ENCODE measurements around the gene SNX22. TPM values are rescaled to one million over a fixed set of nuclear protein-coding genes. Genes with fewer than 3 reads are reported as not detected.

SNX22 gene
- total and polyA plus RNA-seq, 9 of the 15 experiments (the other 6 are each of a cell fraction or from before 2014, with no cell fraction given) = 0.91 to 3.0 (median 2.0) TPM

GRCh38 chr15:64162869-64163658, 11.5 kb downstream of the SNX22 start, which contains the start of gene PPIB (continued):
- TF ChIP-seq NR2C1 (IDR thresholded peaks at IDR 0.05) (peak; percentile 52; the same call in 1 of the 2 replicates), NR2C1 (tag; IDR thresholded peaks at IDR 0.05) (peak; percentile 72), NCOA6 (IDR thresholded peaks at IDR 0.05) (no peak), ADNP (tag; IDR thresholded peaks at IDR 0.05) (no peak), POLR2H (tag; IDR thresholded peaks at IDR 0.05; ENCODE audit: low read depth) (peak; percentile 87), NFIC (IDR thresholded peaks at IDR 0.05) (peak; percentile 48), SNIP1 (IDR thresholded peaks at IDR 0.05; ENCODE audit: low read depth) (no peak), U2AF1 (optimal IDR thresholded peaks at IDR 0.05; ENCODE audit: low read depth, low read length) (no peak), RBM15 (IDR thresholded peaks at IDR 0.05; ENCODE audit: insufficient read depth, low read length) (no peak), TAL1 (IDR thresholded peaks at IDR 0.05) (0 out of 2 replicates have a peak, but pooled peaks have one; percentile 6), RBM17 (IDR thresholded peaks at IDR 0.05; ENCODE audit: borderline replicate concordance, low read depth, low read length) (no peak), CEBPG (CRISPR knock-in tag; IDR thresholded peaks at IDR 0.05) (peak; percentile 25; the same call in 1 of the 2 replicates), CEBPG (tag; conservative IDR thresholded peaks at IDR 0.05 in 1 of 2, IDR thresholded peaks at IDR 0.05 in 1 of 2) (peak in 1 of 2 experiments; percentile 15; a peak in 2 of 4 replicates), ZNF586 (CRISPR knock-in tag; conservative IDR thresholded peaks at IDR 0.05) (no peak), PRDM10 (IDR thresholded peaks at IDR 0.05; ENCODE audit: partially characterized antibody) (peak; percentile 99), SMARCA5 (IDR thresholded peaks at IDR 0.05) (peak; percentile 65; the same call in 1 of the 2 replicates), SP1 (CRISPR knock-in tag; IDR thresholded peaks at IDR 0.05) (peak; percentile 92), ZBTB34 (CRISPR knock-in tag; IDR thresholded peaks at IDR 0.05) (no peak)
- TF ChIP-seq, protein P1, sequence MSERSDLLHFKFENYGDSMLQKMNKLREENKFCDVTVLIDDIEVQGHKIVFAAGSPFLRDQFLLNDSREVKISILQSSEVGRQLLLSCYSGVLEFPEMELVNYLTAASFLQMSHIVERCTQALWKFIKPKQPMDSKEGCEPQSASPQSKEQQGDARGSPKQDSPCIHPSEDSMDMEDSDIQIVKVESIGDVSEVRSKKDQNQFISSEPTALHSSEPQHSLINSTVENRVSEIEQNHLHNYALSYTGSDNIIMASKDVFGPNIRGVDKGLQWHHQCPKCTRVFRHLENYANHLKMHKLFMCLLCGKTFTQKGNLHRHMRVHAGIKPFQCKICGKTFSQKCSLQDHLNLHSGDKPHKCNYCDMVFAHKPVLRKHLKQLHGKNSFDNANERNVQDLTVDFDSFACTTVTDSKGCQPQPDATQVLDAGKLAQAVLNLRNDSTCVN (CRISPR knock-in tag; IDR thresholded peaks at IDR 0.05) = 0 out of 2 replicates have a peak, but pooled peaks have one; percentile 48
- TF ChIP-seq, protein P2, sequence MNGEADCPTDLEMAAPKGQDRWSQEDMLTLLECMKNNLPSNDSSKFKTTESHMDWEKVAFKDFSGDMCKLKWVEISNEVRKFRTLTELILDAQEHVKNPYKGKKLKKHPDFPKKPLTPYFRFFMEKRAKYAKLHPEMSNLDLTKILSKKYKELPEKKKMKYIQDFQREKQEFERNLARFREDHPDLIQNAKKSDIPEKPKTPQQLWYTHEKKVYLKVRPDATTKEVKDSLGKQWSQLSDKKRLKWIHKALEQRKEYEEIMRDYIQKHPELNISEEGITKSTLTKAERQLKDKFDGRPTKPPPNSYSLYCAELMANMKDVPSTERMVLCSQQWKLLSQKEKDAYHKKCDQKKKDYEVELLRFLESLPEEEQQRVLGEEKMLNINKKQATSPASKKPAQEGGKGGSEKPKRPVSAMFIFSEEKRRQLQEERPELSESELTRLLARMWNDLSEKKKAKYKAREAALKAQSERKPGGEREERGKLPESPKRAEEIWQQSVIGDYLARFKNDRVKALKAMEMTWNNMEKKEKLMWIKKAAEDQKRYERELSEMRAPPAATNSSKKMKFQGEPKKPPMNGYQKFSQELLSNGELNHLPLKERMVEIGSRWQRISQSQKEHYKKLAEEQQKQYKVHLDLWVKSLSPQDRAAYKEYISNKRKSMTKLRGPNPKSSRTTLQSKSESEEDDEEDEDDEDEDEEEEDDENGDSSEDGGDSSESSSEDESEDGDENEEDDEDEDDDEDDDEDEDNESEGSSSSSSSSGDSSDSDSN (IDR thresholded peaks at IDR 0.05; ENCODE audit: borderline replicate concordance in 1 of 2, low read depth in 2 of 2, low read length in 2 of 2) = peak in 1 of 2 experiments; percentile 74; a peak in 2 of 4 replicates

Measured in K562 (cell line).